Neuronal stem cell (in vitro differentiated cells): ENCODE data around the gene FJX1.

Experiments used
- DNase-seq: peaks from one replicate; pipeline ENCODE4 v3.0.0-alpha.2; 2013; ENCODE audit warnings: low spot score
- H2AFZ ChIP-seq: one replicate; pipeline ENCODE4 v1.6.1; 2013; ENCODE audit warnings: mild to moderate bottlenecking, low read length, inconsistent platforms
- H2AK5ac ChIP-seq: 2 replicates; pipeline ENCODE4 v1.6.1; 2013; ENCODE audit warnings: low read depth, mild to moderate bottlenecking, inconsistent platforms, low read length, moderate library complexity, mixed read lengths
- H2BK120ac ChIP-seq: 2 replicates; pipeline ENCODE4 v1.6.1; 2013; ENCODE audit warnings: low read depth, mild to moderate bottlenecking, inconsistent platforms, low read length, moderate library complexity, mixed read lengths
- H2BK12ac ChIP-seq: one replicate; pipeline ENCODE4 v1.6.1; 2013; ENCODE audit warnings: low read length, inconsistent platforms
- H2BK15ac ChIP-seq: 2 replicates; pipeline ENCODE4 v1.6.1; 2013; ENCODE audit warnings: mild to moderate bottlenecking, low read length, inconsistent platforms, mixed read lengths
- H2BK5ac ChIP-seq: one replicate; pipeline ENCODE4 v1.6.1; 2013; ENCODE audit warnings: inconsistent platforms, mild to moderate bottlenecking, low read length, moderate library complexity
- H3K14ac ChIP-seq: one replicate; pipeline ENCODE4 v1.6.1; 2013; ENCODE audit warnings: low read length, inconsistent platforms
- H3K18ac ChIP-seq: 2 replicates; pipeline ENCODE4 v1.6.1; 2013; ENCODE audit warnings: low read length, inconsistent platforms
- H3K23ac ChIP-seq: 2 replicates; pipeline ENCODE4 v1.6.1; 2013; ENCODE audit warnings: low read depth, mild to moderate bottlenecking, mixed read lengths, low read length, inconsistent platforms; ENCODE audit not compliant: poor library complexity
- H3K27ac ChIP-seq: replicated peaks from 3 replicates; pipeline ENCODE4 v1.5.1; 2013; ENCODE audit warnings: low read length, inconsistent platforms
- H3K27me3 ChIP-seq, 3 experiments: 2 replicates each; pipeline ENCODE4 v1.6.1; 2013; ENCODE audit warnings: low read length in 3 of 3, mild to moderate bottlenecking in 2 of 3, inconsistent platforms in 1 of 3, low read depth in 1 of 3, mixed read lengths in 1 of 3, moderate library complexity in 1 of 3; ENCODE audit not compliant: control insufficient read depth in 3 of 3, insufficient read depth in 3 of 3
- H3K36me3 ChIP-seq, 2 donors: replicated peaks in 1 of 2; 2 replicates each; pipeline ENCODE4 v1.6.1; 2013; ENCODE audit warnings: low read length in 2 of 2; ENCODE audit not compliant: control insufficient read depth in 2 of 2, insufficient read depth in 2 of 2
- H3K4ac ChIP-seq: 2 replicates; pipeline ENCODE4 v1.6.1; 2013; ENCODE audit warnings: inconsistent platforms, mild to moderate bottlenecking, low read length, moderate library complexity
- H3K4me1 ChIP-seq, 2 donors: 1 replicate in 1 of 2; 2 replicates in 1 of 2; pipeline ENCODE4 v1.6.1; 2013; ENCODE audit warnings: low read length in 2 of 2, low read depth in 1 of 2; ENCODE audit not compliant: control insufficient read depth in 2 of 2, insufficient read depth in 1 of 2
- H3K4me2 ChIP-seq: one replicate; pipeline ENCODE4 v1.6.1; 2013; ENCODE audit warnings: mild to moderate bottlenecking, low read length, inconsistent platforms; ENCODE audit not compliant: insufficient read depth, poor library complexity, severe bottlenecking
- H3K4me3 ChIP-seq, 2 donors: 2 replicates each; pipeline ENCODE4 v1.5.1; 2013; ENCODE audit warnings: low read length in 2 of 2, mild to moderate bottlenecking in 2 of 2, inconsistent platforms in 1 of 2, moderate library complexity in 1 of 2
- H3K79me1 ChIP-seq: one replicate; pipeline ENCODE4 v1.6.1; 2013; ENCODE audit warnings: low read depth, mild to moderate bottlenecking, inconsistent platforms, low read length, moderate library complexity
- H3K9ac ChIP-seq: one replicate; pipeline ENCODE4 v1.6.1; 2013; ENCODE audit warnings: mild to moderate bottlenecking, low read depth, low read length, inconsistent platforms; ENCODE audit not compliant: poor library complexity
- H3K9me3 ChIP-seq, 2 donors: replicated peaks in 1 of 2; 2 replicates each; pipeline versions ENCODE3 to v1.6.1; 2013; ENCODE audit warnings: low read length in 2 of 2, mild to moderate bottlenecking in 2 of 2, inconsistent platforms in 1 of 2, low read depth in 1 of 2, mixed read lengths in 1 of 2, moderate library complexity in 1 of 2; ENCODE audit not compliant: control insufficient read depth in 2 of 2, insufficient read depth in 1 of 2
- H4K8ac ChIP-seq: one replicate; pipeline ENCODE4 v1.6.1; 2013; ENCODE audit warnings: low read depth, mild to moderate bottlenecking, inconsistent platforms, low read length, moderate library complexity
- H4K91ac ChIP-seq: one replicate; pipeline ENCODE4 v1.6.1; 2013; ENCODE audit warnings: low read length, low read depth, mild to moderate bottlenecking, inconsistent platforms; ENCODE audit not compliant: poor library complexity
- WGBS, 2 donors: extraction: QIAGEN DNeasy Blood & Tissue Kit; methylation state at CpG; one replicate each; pipeline ENCODE4 v1.1.7; 2013; ENCODE audit warnings: missing lambda C conversion rate in 2 of 2, mixed read lengths in 1 of 2; ENCODE audit not compliant: insufficient read length in 2 of 2, insufficient replicate concordance in 1 of 2; ENCODE audit errors: extremely low coverage in 2 of 2; 5-methylcytosine and 5-hydroxymethylcytosine counted together

The FJX1 gene

GRCh38 chr11:35662649-35663407, 44.6 kb downstream of the FJX1 start, which contains the start of gene TRIM44:
TSS of gene TRIM44 (plus strand) at chr11:35662775. CDS start at chr11:35663112, 337 bp downstream.
- peak within 1 kb of the TSS; percentile 74 for H4K91ac ChIP-seq
- peaks cover 2 to 8% of the 10 kb centered on the region in 2 donors for H3K4me1 ChIP-seq
- H3K36me3 ChIP-seq: peaks cover 0 to 23% of the 10 kb centered on the region in 2 donors
- H2BK120ac ChIP-seq: peak within 1 kb of the TSS; percentile 74
- H3K18ac ChIP-seq: peak within 1 kb of the TSS; percentile 99
- H2BK12ac ChIP-seq: peak within 1 kb of the TSS; percentile 81
- H3K9me3 ChIP-seq: peaks cover 12 to 42% of the 10 kb centered on the region in 2 donors
- no CpG with 5 or more reads among the region's 82 CpGs for WGBS, 2 donors
- peak within 1 kb of the TSS; percentile 99 for H3K4ac ChIP-seq
- DNase-seq: peak; percentile 54
- H3K23ac ChIP-seq: peak within 1 kb of the TSS; percentile 99
- peak within 1 kb of the TSS; percentile 87 for H4K8ac ChIP-seq
- H3K9ac ChIP-seq: peak within 1 kb of the TSS; percentile 95
- peak within 1 kb of the TSS; percentile 85 for H2AFZ ChIP-seq
- peak within 1 kb of the TSS; percentile 54 for H3K27ac ChIP-seq
- H3K4me2 ChIP-seq: peak within 1 kb of the TSS; percentile 75
- peak within 1 kb of the TSS; percentile 97 for H3K14ac ChIP-seq
- H2BK5ac ChIP-seq: peak within 1 kb of the TSS; percentile 87
- H3K27me3 ChIP-seq: peaks cover 0 to 4% (median 0%) of the 10 kb centered on the region in 3 experiments
- H2AK5ac ChIP-seq: peak within 1 kb of the TSS; percentile 98
- H2BK15ac ChIP-seq: peak within 1 kb of the TSS; percentile 97
- H3K79me1 ChIP-seq: peaks cover 6% of the 10 kb centered on the region
- peak within 1 kb of the TSS; percentile 56 to 83 for H3K4me3 ChIP-seq

- H3K4me2 ChIP-seq: peak overlapping the region; percentile 75
- H3K23ac ChIP-seq: peak overlapping the region; percentile 99
- H3K9me3 ChIP-seq: peaks cover 12 to 47% of the 10 kb centered on the region in 2 donors
- peaks cover 2 to 8% of the 10 kb centered on the region in 2 donors for H3K4me1 ChIP-seq
- H3K4ac ChIP-seq: peak overlapping the region; percentile 99
- peak overlapping the region; percentile 81 for H2BK12ac ChIP-seq
- H4K91ac ChIP-seq: peak overlapping the region; percentile 74
- H3K27ac ChIP-seq: no peak overlapping the region
- H3K27me3 ChIP-seq: peaks cover 0 to 4% (median 0%) of the 10 kb centered on the region in 3 experiments
- H2AK5ac ChIP-seq: peak overlapping the region; percentile 98
- peak overlapping the region; percentile 75 for H4K8ac ChIP-seq
- H3K36me3 ChIP-seq: peaks cover 0 to 24% of the 10 kb centered on the region in 2 donors
- H3K4me3 ChIP-seq: peak overlapping the region; percentile 56 to 83
- peak overlapping the region; percentile 97 for H3K14ac ChIP-seq
- H2BK15ac ChIP-seq: peak overlapping the region; percentile 97
- no peak for DNase-seq
- no peak overlapping the region for H2BK5ac ChIP-seq
- H3K9ac ChIP-seq: peak overlapping the region; percentile 95
- 100% methylated on average over 3 of the region's 10 CpGs; no CpG with 5 or more reads in 1 of the 2 donors for WGBS, 2 donors
- H2BK120ac ChIP-seq: no peak overlapping the region
- peaks cover 6% of the 10 kb centered on the region for H3K79me1 ChIP-seq
- H2AFZ ChIP-seq: peak overlapping the region; percentile 85
- H3K18ac ChIP-seq: peak overlapping the region; percentile 99
Measured at GRCh38 chr11:35663408-35663702, 45.1 kb downstream of the FJX1 start.

GRCh38 chr11:35664977-35665441, 46.7 kb downstream of the FJX1 start:
- Histone ChIP-seq H3K9me3 (peaks cover 12 to 51% of the 10 kb centered on the region in 2 donors), H3K4me3 (no peak overlapping the region), H2AK5ac (no peak overlapping the region), H3K23ac (no peak overlapping the region), H3K36me3 (peaks cover 0 to 30% of the 10 kb centered on the region in 2 donors), H4K8ac (no peak overlapping the region), H2AFZ (no peak overlapping the region), H2BK5ac (no peak overlapping the region), H4K91ac (no peak overlapping the region), H3K4ac (no peak overlapping the region), H2BK12ac (no peak overlapping the region), H3K14ac (no peak overlapping the region), H3K79me1 (peaks cover 6% of the 10 kb centered on the region), H3K18ac (no peak overlapping the region), H3K27ac (no peak overlapping the region), H3K4me2 (no peak overlapping the region), H3K9ac (no peak overlapping the region), H3K27me3 (peaks cover 0 to 4% (median 0%) of the 10 kb centered on the region in 3 experiments), H2BK120ac (no peak overlapping the region), H2BK15ac (no peak overlapping the region), H3K4me1 (peaks cover 2 to 8% of the 10 kb centered on the region in 2 donors)
- no CpG with 5 or more reads among the region's 5 CpGs for WGBS, 2 donors
- DNase-seq: no peak

- H2AK5ac ChIP-seq: no peak overlapping the region
- no peak overlapping the region for H4K8ac ChIP-seq
- H3K27me3 ChIP-seq: no peaks in the 10 kb centered on the region
- H3K9me3 ChIP-seq: peaks cover 12 to 51% of the 10 kb centered on the region in 2 donors
- H3K23ac ChIP-seq: no peak overlapping the region
- H3K4me2 ChIP-seq: no peak overlapping the region
- no peak overlapping the region for H3K4ac ChIP-seq
- no peak overlapping the region for H4K91ac ChIP-seq
- H2BK12ac ChIP-seq: no peak overlapping the region
- peaks cover 0 to 30% of the 10 kb centered on the region in 2 donors for H3K36me3 ChIP-seq
- no peak overlapping the region for H3K4me3 ChIP-seq
- peaks cover 6% of the 10 kb centered on the region for H3K79me1 ChIP-seq
- no CpG with 5 or more reads among the region's 1 CpG for WGBS, 2 donors
- H2AFZ ChIP-seq: no peak overlapping the region
- H3K9ac ChIP-seq: no peak overlapping the region
- H2BK15ac ChIP-seq: no peak overlapping the region
- peaks cover 2 to 7% of the 10 kb centered on the region in 2 donors for H3K4me1 ChIP-seq
- no peak overlapping the region for H3K27ac ChIP-seq
- H3K18ac ChIP-seq: no peak overlapping the region
- no peak overlapping the region for H3K14ac ChIP-seq
- H2BK120ac ChIP-seq: no peak overlapping the region
- H2BK5ac ChIP-seq: no peak overlapping the region
- no peak for DNase-seq
Measured at GRCh38 chr11:35667257-35667656, 49.0 kb downstream of the FJX1 start.
